SK-N-DZ (cell line): Measurements from ENCODE around the gene CPSF6. TPM values are rescaled to one million over a fixed set of nuclear protein-coding genes. Genes with fewer than 3 reads are reported as not detected.
"Not testable (repeated sequence)": the region's sequence is repeated elsewhere in the genome, so short reads cannot be mapped to it uniquely, and the experiment has no call there.

Source experiments
- DNase-seq: peaks from one replicate; pipeline ENCODE4 v3.0.0-alpha.2; 2015; ENCODE audit warnings: low spot score
- polyA plus RNA-seq, 2 experiments: library from polyadenylated mRNA; depleted of rRNA; stranded (reverse); fragments of >200 nt; gene quantifications; 2 replicates each; pipeline ENCODE4 v1.2.3, GENCODE V29; 2014

The CPSF6 gene
- polyA plus RNA-seq (2014; cell fraction: cytosol; rRNA removed): 72.8 and 77.5 TPM in 2 replicates
- polyA plus RNA-seq (2014; cell fraction: nucleus; rRNA removed): 245 and 309 TPM in 2 replicates

DNA sequence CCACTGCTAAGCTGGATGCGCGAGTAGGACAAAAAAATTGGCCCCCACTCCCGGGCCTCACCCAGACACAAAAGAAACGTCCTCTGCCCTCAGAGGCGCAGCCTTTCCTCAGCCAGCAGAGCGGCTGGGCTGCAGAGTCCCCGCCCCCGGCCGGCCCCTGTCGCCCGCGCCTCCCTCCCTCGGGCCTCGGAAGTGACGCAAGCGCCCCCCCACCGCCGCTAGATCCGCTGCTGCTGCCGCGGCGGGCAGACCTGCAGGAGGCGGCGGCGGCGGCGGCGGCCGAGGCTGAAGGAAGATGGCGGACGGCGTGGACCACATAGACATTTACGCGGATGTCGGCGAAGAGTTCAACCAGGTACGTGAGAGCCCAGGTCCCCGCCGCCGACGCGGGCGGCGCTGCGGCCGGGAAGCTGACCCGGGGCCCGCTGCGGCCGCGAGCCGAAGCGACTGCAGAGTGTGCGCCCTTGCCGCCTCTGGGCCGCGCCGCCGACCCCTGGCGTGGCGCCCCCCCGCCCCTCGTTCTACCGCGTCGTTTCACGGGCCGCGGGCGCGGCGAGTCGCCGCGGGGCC lies at the start of gene CPSF6:
Gene CPSF6 (plus strand): TSS at position 218 of the 570 bp plus-strand sequence. CDS start 78 bp downstream, at position 296.
- peak; percentile 93 for DNase-seq

- no peak for DNase-seq
Observed at GRCh38 chr12:69196302-69197288, 42.8 kb upstream of the CPSF6 start.

DNA sequence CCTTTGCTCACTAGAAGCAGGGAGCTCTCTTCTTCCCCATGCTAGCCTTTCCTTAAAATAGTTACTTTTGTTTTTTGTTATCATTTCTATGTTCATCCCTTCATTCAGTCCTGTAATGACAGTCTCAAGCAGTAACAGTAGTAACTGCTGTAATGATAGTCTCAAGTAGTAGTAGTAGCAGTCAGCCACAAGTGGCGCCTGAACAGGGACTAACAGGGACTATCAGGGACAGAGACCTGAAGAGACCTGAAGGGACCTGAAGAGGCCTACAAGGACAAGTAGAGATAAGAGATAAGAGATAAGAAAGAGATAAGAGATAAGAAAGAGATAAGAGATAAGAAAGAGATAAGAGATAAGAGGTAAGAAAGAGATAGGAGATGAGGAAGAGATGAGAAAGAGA lies 39.4 kb upstream of the CPSF6 start:
- DNase-seq: not testable (repeated sequence)

GRCh38 chr12:69204191-69204590 lies 35.2 kb upstream of the CPSF6 start:
- DNase-seq: no peak

GRCh38 chr12:69210661-69211060 lies 28.7 kb upstream of the CPSF6 start:
- DNase-seq: no peak

- DNase-seq: no peak
Observed at GRCh38 chr12:69211160-69211559, 28.2 kb upstream of the CPSF6 start.

DNA sequence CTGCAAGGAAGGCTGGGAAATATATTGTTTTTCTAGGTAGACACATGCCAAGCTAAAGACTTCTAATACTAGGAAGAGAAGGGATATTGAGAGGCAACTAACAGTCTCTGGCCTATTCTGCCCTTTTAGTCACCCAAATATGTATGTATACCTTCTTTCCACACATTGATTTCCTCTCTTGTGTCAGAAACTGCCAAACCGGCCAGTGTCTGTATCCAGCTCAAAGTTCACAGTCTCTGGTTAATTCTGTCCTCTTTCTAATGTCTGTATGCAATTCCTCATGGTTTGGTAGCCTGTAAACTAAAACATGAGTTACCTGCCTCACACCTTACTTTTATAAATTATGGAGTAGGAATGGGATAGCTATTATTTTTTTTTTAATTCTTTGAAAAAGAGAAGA lies 25.2 kb upstream of the CPSF6 start:
- DNase-seq: no peak

DNA sequence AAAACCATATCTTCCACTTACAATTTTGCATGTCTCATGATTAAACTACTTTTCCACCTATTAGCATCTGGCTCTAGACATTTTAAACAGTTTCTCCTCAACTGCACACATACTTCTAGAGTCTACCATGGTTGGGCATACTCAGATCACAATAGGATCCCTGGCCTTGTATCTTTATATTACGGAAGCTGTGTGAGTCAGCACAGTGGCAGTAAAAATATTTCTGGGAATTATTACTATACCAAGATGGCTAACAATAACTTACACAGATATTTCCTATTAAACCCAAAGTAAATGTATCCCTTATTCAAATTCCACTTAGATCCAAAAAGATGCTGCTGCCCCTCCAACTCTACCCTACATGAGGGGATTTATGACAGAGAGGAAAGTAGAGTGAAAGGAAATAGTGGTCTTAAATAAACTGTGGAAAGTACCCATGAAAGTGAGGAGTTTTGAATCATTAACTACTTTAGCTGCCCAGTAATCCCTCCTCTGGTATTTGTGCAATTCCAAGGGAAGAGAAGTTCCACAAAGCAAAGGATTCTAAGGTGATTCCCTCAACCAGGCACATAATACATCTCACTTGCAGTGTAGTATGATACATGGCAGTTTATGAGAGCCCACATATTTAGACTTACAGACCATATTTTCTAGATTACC lies 14.0 kb upstream of the CPSF6 start:
- no peak for DNase-seq

- no peak for DNase-seq
Observed at GRCh38 chr12:69231479-69231878, 7.9 kb upstream of the CPSF6 start.

DNA sequence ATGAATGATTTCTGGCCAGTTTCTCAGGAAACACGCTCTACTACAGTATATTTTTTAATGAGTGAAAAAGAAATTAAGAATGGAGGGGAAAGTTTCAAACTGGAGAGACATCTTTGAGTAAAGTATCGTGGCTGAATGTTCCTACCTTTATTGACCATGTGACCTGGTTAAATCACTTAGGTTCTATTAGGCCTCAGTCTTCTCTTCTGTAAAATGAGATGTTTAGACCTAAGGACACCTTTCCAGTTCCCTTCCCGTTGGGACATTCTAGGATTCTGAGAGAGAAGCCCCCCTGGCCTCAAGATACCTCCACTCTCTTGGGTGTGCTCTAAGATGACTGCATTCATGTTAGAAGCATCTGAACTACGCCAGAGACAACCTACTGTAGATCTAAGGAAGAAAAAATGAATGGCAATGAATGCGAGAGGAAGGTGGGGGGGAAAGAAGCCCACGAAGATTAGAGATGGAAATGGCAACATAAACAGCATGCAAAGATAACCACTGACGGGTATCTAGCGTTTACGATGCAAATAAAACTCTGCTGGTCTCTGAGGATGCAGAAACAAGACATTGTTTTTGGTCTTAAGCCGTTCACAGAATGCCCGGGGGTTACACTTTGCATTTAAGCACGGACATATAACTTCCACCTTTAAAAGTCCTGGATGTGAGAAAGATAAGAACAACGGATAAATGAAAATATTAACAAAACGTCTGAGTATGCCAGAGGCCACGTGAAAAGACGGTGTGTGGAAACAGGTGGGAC lies 599 bp upstream of the CPSF6 start:
- DNase-seq: no peak

DNA sequence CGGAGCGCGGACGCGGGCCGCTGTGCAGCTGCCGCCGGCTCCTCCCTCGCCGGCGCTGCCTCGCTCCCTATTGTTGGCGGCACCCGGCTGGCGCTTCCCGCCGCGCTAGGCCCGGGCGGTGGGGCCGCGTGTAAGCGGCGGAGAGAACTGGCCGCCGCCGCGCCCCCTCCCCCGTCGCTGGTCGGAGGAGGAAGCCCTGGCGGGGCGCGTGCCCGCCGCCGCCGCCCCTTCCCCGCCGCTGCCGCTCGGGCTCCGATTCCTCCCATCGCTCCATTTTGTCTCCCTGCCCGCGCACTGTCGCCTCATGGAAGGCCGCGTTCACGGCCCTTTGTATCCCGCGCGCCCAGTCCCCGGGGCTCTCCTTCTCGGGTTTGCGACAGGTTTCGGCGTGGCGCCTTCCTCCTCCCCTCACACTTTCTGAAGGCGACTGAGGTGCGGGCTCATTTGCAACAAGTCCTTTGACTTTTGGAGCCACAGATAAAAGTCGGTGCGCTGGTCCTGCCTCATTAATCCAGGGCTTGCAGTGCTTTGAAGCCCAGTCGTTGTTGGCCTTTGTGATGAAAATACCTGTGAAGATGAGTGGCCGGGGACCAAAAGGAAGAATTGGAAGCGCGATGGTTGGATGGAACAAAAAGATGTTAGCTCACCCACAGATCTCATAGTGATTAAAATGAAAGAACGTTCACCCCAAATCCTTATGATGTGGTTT lies 707 bp downstream of the CPSF6 start:
- peak; percentile 39 for DNase-seq

- no peak for DNase-seq
Observed at GRCh38 chr12:69240631-69240995, 1.2 kb downstream of the CPSF6 start.

DNA sequence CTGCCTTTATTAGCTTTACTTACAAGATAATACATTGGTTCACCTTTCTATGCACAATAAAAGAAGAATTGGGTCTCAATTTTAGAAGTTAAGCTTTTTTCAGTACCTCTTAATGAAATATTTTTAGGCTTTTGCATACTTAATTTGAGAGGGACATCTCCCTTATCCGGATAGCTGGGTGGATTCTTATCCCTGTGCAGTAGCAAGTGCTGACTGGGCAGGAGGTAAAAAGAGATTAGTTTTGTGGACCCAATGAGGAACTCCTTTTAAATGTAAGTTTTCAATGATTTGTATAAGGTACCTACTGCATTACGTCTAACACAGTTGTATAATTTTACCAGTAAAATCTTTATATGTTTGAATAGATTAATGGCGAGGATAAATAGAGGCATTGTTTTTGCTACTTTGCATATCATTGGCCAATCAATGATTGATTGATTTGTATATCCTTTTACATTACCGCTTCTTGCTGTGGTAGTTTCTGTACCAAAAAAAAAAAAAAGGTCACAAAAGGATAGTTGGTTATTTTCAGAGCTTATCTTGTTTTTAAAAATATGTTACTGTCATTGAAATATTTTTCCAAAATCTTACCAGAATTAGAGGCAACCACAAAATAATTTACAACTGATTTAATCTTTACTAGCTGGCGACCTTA lies 2.2 kb downstream of the CPSF6 start:
- DNase-seq: no peak

- DNase-seq: no peak
Observed at GRCh38 chr12:69243099-69244084, 4.0 kb downstream of the CPSF6 start.

- no peak for DNase-seq
Observed at GRCh38 chr12:69247268-69248018, 8.1 kb downstream of the CPSF6 start.

- DNase-seq: no peak
Observed at GRCh38 chr12:69252033-69252432, 12.7 kb downstream of the CPSF6 start.

DNA sequence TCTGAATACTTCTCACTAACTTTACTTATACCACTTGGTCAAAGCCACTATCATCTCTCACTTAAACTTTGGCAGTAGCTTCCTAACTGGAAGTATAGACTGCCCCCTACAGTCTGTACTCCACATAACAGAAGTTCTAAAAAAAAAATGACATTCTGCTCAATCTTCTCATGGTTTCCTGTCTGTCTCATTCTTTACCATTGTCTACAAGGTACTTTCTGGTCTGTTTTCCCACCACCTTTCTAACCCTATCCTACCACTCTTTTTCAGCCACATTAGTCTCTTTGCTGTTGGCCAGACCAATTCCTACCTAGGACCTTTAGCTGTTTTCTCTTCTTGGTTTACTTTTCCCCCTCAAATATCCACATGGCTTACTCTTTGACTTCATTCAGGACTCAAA lies 14.7 kb downstream of the CPSF6 start:
- peak; percentile 53 for DNase-seq

DNA sequence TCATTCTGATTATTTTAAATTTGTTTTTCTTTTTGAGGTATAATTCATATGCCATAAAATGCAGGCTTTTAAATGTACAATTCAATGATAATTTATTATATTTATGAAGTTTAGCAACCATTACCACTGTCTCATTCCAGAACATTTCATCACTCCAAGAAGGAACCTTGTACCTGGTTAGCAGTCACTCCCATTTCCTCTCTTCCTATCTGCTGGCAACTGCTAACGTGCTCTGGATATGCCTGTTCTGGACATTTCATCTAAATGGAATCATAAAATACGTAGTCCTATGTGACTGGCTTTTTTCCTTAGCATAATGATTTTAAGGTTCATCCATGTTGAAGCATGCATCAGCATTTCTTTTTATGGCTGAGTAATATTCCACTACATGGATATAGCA lies 15.5 kb downstream of the CPSF6 start:
- DNase-seq: no peak
